NCI-H526 (cell line): ENCODE measurements around the gene VPREB1.
"Not testable (repeated sequence)": the region's sequence is repeated elsewhere in the genome, so short reads cannot be mapped to it uniquely, and the experiment has no call there.

Experiments used
- DNase-seq, 2 experiments: peaks; one replicate each; lab custom pipeline; 2025; lab: John Stamatoyannopoulos, UW

Gene VPREB1

GRCh38 chr22:22214819-22215329 lies 29.7 kb upstream of the VPREB1 start:
- no peak for DNase-seq

GRCh38 chr22:22215659-22216449 lies 28.7 kb upstream of the VPREB1 start:
- no peak for DNase-seq

- no peak for DNase-seq
Measured at GRCh38 chr22:22216450-22216959, 28.1 kb upstream of the VPREB1 start.

GRCh38 chr22:22218302-22218701 lies 26.3 kb upstream of the VPREB1 start:
- DNase-seq: no peak

- no peak for DNase-seq
Measured at GRCh38 chr22:22219140-22219996, 25.2 kb upstream of the VPREB1 start.

GRCh38 chr22:22221043-22221442 lies 23.5 kb upstream of the VPREB1 start:
- DNase-seq: not testable (repeated sequence)

- DNase-seq: no peak
Measured at GRCh38 chr22:22226448-22227187, 18.0 kb upstream of the VPREB1 start.

- DNase-seq: no peak
Measured at GRCh38 chr22:22228421-22228820, 16.2 kb upstream of the VPREB1 start.

- no peak for DNase-seq
Measured at GRCh38 chr22:22228921-22229320, 15.7 kb upstream of the VPREB1 start.

- DNase-seq: no peak
Measured at GRCh38 chr22:22229683-22230420, 14.7 kb upstream of the VPREB1 start.

- DNase-seq: no peak
Measured at GRCh38 chr22:22230438-22230837, 14.1 kb upstream of the VPREB1 start.

- DNase-seq: no peak
Measured at GRCh38 chr22:22233081-22233480, 11.5 kb upstream of the VPREB1 start.

- peak in 1 of 2 experiments; percentile 37 for DNase-seq
Measured at GRCh38 chr22:22235558-22235957, 9.0 kb upstream of the VPREB1 start.

- no peak for DNase-seq
Measured at GRCh38 chr22:22237521-22237920, 7.1 kb upstream of the VPREB1 start.

GRCh38 chr22:22239311-22239939 lies 5.2 kb upstream of the VPREB1 start:
- DNase-seq: no peak

GRCh38 chr22:22241554-22241898 lies 3.1 kb upstream of the VPREB1 start:
- no peak for DNase-seq

- DNase-seq: no peak
Measured at GRCh38 chr22:22242488-22242887, 2.1 kb upstream of the VPREB1 start.

- DNase-seq: no peak
Measured at GRCh38 chr22:22243033-22243680, 1.4 kb upstream of the VPREB1 start.

GRCh38 chr22:22245256-22245909 lies 797 bp downstream of the VPREB1 start:
- DNase-seq: no peak
